H1 (cell line): ENCODE results near the gene CENPA. TPM values are rescaled to one million over a fixed set of nuclear protein-coding genes. Genes with fewer than 3 reads are reported as not detected.

Experiments used
- ASH2L ChIP-seq: fragments of 200-600, 300-600 bp; sonication (generic); IDR thresholded peaks from one replicate; pipeline ENCODE4 v1.7.1; 2017; ENCODE audit warnings: low read length
- BACH1 ChIP-seq: IDR thresholded peaks from 2 replicates; pipeline ENCODE4 v1.6.1; 2012; ENCODE audit warnings: low read length, improper control_type of control experiment
- BRCA1 ChIP-seq: IDR thresholded peaks from 2 replicates; pipeline ENCODE4 v1.6.1; 2012; ENCODE audit warnings: low read depth, low read length, improper control_type of control experiment
- CHD2 ChIP-seq: IDR thresholded peaks from 2 replicates; pipeline ENCODE4 v1.6.1; 2012; ENCODE audit warnings: low read length, improper control_type of control experiment
- KDM4A ChIP-seq: IDR thresholded peaks from one replicate; pipeline ENCODE4 v1.7.1; 2012; ENCODE audit warnings: low read depth, mild to moderate bottlenecking, moderate library complexity, low read length, inconsistent platforms; ENCODE audit not compliant: severe bottlenecking
- RFX5 ChIP-seq: IDR thresholded peaks from 2 replicates; pipeline ENCODE4 v1.6.1; 2011; ENCODE audit warnings: low read depth, low read length, improper control_type of control experiment, borderline replicate concordance
- SIN3A ChIP-seq, 2 experiments: IDR thresholded peaks in 1 of 2; conservative IDR thresholded peaks in 1 of 2; 2 replicates each; pipeline ENCODE4 v1.6.1; 2011 to 2012; ENCODE audit warnings: low read length in 2 of 2, improper control_type of control experiment in 1 of 2, low read depth in 1 of 2, mild to moderate bottlenecking in 1 of 2
- polyA plus RNA-seq, 7 experiments: library from polyadenylated mRNA; depleted of rRNA in 3 of 7; stranded (reverse) in 5 of 7; unstranded in 2 of 7; fragments of >200 nt in 5 of 7; fragments of 200-250 nt in 2 of 7; gene quantifications; 1 replicate in 5 of 7; 2 replicates in 1 of 7; 4 replicates in 1 of 7; pipeline versions ENCODE4 v1.2.1 to v1.2.3, GENCODE V29; 2011 to 2013; ENCODE audit warnings: missing spikeins in 2 of 7, mixed read lengths in 2 of 7
- total RNA-seq: library from RNA; stranded (reverse); fragmentation: NEBNext Ultra II Directional; extraction: Animal tissue kit (Norgen Biotek cat#: 25700); gene quantifications from 2 replicates; pipeline ENCODE4 v1.2.1, GENCODE V29; 2021

CENPA gene
- total and polyA plus RNA-seq, 2 of the 8 experiments (the other 6 are each of a cell fraction or from before 2014, with no cell fraction given) = 19.4 to 30.9 TPM

GRCh38 chr2:26772064-26773001 lies 13.5 kb upstream of the CENPA start (continued):
- TF ChIP-seq KDM4A = no peak
- no peak for TF ChIP-seq RFX5
- TF ChIP-seq SIN3A (conservative IDR thresholded peaks at IDR 0.05 in 1 of 2, IDR thresholded peaks at IDR 0.05 in 1 of 2; ENCODE audit: low read depth in 1 of 2, low read length in 2 of 2) = no peak
- TF ChIP-seq CHD2 = no peak
- no peak for TF ChIP-seq ASH2L
- TF ChIP-seq BRCA1 = no peak
- TF ChIP-seq BACH1 = no peak
